Heart left ventricle (tissue), 13 donors: ENCODE data around the gene DDR1.

ENCODE experiments used
- POLR2A ChIP-seq, 2 donors: fragments of 450-650 bp; IDR thresholded peaks; one replicate each; pipeline ENCODE4 v1.6.1; 2017; ENCODE audit warnings: antibody characterized with exemption in 2 of 2, mild to moderate bottlenecking in 2 of 2, moderate library complexity in 2 of 2
- TF ChIP-seq, protein P1 (sequence below), 12 donors: fragments of 200-600 bp; sonication (generic) in 4 of 12; IDR thresholded peaks; one replicate each; pipeline versions ENCODE4 v1.5.0 to v1.8.0; 2018 to 2022; ENCODE audit warnings: antibody characterized with exemption in 12 of 12, mild to moderate bottlenecking in 5 of 12
- donor health status: ischemic (EF 13 %, LVEDD 7.1; RV severe dilation, severe dysfunction).
- donor health status: DM: no; HTN: yes; CAD: no.
- donor health status: DM: no; HTN: no; CAD: no.
- donor health status: ischemic (EF 25% LVEDD 6.9; RV normal size, moderate dysfunction).
- donor health status: ischemic (EF 25% LVEDD 5.7; RV mildly dilated, moderate dysfunction).
- donor health status: ischemic (EF 35%, LVEDD 5.7; RV mildly dilated, moderate dysfunction).
- donor health status: nonischemic (EF 11% LVEDD 7.7; RV severe dilation, severe dysfunction).
- donor health status: DM: yes; HTN: yes; CAD: no.
- donor health status: PGD.
- donor health status: ischemic (EF 29% LVEDD 5.4; RV normal size, mild dysfunction).
- donor health status: nonischemic (EF 23%, LVEDD 6.1; RV moderate dilation, normal function).

DNA sequence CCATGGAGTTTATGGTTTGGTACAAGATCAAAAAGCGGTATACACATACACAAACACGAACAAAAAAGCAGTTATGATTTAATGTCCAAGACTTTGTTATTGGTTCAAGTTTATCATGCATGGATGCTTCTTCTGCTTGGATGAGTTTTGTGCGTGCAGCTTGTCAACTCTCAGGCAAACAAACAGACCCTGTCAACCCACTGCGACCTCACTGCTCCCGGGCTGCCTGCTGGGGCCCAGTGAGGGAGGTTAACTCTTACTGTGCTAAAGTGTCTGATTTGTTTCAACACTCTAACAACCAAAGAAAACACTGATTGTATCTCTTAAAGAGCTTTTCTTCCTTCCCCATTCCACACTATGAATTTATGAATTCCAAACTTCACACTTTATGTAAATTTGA, 26.8 kb upstream of the DDR1 start:
- TF ChIP-seq, protein P1, sequence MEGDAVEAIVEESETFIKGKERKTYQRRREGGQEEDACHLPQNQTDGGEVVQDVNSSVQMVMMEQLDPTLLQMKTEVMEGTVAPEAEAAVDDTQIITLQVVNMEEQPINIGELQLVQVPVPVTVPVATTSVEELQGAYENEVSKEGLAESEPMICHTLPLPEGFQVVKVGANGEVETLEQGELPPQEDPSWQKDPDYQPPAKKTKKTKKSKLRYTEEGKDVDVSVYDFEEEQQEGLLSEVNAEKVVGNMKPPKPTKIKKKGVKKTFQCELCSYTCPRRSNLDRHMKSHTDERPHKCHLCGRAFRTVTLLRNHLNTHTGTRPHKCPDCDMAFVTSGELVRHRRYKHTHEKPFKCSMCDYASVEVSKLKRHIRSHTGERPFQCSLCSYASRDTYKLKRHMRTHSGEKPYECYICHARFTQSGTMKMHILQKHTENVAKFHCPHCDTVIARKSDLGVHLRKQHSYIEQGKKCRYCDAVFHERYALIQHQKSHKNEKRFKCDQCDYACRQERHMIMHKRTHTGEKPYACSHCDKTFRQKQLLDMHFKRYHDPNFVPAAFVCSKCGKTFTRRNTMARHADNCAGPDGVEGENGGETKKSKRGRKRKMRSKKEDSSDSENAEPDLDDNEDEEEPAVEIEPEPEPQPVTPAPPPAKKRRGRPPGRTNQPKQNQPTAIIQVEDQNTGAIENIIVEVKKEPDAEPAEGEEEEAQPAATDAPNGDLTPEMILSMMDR (IDR thresholded peaks at IDR 0.05): no peak
- TF ChIP-seq POLR2A (IDR thresholded peaks at IDR 0.05): no peak
